B cell (primary cell): Measurements from ENCODE around the gene LATS1.

Source experiments
- CTCF ChIP-seq: fragments of 200-600 bp; IDR thresholded peaks from one replicate; pipeline ENCODE4 v1.8.0; 2022; ENCODE audit warnings: antibody characterized with exemption, mild to moderate bottlenecking
- EZH2 ChIP-seq: IDR thresholded peaks from 2 replicates; pipeline ENCODE4 v1.6.1; 2012; ENCODE audit warnings: borderline replicate concordance, low read depth, mild to moderate bottlenecking, moderate library complexity, low read length; ENCODE audit not compliant: insufficient read depth, poor library complexity, severe bottlenecking

GRCh38 chr6:149660028-149660427, 57.9 kb downstream of the LATS1 start:
- no peak for TF ChIP-seq CTCF
- no peak for TF ChIP-seq EZH2
